ENCODE results near the gene EFHD1. TPM values are rescaled to one million over a fixed set of nuclear protein-coding genes. Genes with fewer than 3 reads are reported as not detected.
"Not testable (repeated sequence)": the region's sequence is repeated elsewhere in the genome, so short reads cannot be mapped to it uniquely, and the experiment has no call there.

Gene EFHD1
- total RNA-seq, 1 experiment from 2014 or later: 1.7 TPM

DNA sequence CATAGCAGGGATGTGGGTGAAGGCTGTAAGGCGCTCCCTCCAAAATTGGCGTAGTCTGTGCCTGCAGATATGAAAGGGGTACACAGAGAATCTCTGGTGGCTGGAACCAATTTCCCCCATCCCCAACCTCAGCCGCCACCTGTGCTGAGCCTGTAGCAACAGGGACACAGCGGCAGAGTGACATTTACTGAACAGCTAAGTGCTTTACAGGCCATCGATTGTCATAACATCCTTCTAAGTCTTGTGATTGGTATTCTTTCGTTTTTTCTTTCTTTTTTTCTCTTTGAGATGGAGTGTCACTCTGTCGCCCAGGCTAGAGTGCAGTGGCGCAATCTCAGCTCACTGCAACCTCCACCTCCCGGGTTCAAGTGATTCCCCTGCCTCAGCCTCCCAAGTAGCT lies 12.2 kb upstream of the EFHD1 start:
- no peak for DNase-seq (ENCODE audit: low read depth)

DNA sequence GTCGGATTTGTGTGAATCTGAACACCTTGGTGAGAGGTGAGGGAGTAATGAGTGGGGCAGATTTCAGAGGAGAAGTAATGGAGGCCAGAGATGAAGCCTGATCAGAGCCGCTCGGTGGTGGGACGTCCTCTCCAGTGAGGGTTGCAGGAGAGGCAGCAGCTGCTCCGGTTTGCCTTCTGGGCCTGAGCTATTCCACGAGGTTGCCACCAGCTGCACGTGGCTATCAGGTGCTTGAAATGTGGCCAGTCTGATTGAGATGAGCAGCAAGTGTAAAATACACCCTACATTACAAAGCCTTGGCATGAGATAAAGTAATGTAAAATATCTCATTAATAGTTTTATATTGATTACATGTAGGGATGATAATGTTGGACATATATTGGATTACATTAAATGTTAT lies 10.8 kb upstream of the EFHD1 start:
- no peak for DNase-seq (ENCODE audit: low read depth)

DNA sequence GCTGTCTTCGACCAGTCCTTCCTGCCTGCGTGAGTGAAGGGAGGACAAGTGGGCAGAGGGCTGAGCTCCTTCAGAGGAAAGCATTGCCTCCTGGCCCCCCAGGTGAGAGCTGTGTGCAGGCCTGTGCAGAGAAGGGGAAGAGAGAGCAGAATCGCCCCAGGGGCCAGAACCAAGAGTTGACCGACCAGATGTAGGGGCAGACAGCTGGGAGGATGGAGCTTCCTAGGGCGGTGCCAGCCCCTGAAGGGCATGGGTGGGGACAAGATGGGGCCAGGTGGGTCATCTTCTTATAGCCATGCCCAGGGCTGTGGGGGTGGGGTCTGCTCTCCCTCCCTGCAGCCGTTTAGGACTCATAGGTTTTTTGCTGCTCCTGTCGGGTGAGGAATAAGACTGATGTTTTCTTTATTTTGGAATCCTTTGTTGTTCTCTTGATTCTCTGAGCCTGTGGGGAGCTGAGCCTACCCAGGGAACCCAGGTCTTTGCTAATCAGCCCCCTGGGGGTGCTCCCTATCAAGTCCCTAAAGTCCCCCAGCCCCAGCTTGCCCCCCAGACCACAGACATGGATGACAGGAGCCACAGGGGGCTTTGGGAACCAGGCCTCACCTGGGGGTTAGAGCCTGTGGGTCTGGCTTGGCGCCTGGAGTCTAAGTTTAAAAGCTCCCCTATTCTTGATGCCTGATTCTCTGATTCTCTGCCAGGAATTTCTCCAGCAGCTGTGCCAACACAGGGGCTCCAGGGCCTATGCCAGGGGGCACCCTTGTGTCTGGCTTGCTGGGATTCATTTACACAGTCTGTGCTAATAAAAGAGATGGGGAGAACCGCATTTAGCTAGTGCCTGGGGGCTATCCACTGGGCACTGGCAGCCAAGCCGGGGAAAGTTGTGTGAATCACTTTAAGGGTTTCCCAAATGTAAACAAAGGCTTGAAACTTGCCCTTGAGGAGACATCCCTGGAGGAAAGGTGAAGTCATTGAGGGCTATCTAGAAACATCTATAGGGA lies 9.3 kb upstream of the EFHD1 start:
- DNase-seq (ENCODE audit: low read depth): peak; percentile 92

DNA sequence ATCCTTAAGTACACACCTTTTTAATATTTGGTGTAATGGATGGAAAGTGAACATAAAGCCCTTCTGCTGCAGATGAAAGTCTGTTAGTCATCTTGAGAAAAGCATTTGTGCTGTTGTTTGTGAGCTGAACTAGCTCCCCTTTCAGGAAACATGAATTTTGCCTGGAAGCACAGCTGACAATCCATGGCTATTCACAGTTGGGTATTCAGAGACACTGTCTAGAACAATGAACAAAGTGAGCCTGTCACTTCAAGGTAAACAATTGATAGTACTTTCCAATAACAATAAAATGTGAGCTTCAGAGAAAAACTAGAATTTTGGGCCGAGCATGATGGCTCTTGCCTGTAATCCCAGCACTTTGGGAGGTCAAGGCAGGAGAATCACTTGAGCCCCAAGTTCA lies 6.8 kb upstream of the EFHD1 start:
- DNase-seq (ENCODE audit: low read depth): no peak

DNA sequence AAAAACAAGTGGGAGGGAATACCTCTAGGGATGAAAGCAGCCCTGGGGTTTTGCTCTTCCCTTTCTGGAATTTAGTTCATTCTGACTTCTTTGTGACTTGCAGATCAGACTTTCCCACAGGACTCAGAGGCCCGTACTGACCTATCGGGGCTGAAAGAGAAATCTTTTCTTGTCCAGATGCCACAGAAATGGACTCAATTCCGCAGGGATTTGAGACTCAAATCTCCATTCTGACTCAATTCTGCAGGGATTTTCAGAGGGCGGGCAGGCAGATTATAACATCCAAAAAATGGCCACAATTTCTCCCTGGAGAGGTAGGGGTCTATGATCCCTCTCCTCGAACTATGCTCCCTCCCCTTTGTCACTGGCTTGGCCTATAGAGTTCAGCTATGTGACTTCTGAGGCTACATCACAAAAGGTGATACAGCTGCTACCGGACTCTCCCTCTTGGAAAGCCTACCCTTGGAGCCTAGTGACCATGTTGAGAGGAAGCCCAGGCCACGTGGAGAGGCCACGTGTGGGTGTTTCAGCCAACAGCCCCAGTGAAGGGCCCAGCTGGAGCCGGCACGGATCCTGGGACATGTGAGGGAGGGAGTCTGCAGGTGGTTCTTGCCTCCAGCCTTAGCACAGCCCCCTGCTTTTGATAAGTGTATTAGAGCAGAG lies 4.8 kb upstream of the EFHD1 start:
- DNase-seq (ENCODE audit: low read depth): no peak

DNA sequence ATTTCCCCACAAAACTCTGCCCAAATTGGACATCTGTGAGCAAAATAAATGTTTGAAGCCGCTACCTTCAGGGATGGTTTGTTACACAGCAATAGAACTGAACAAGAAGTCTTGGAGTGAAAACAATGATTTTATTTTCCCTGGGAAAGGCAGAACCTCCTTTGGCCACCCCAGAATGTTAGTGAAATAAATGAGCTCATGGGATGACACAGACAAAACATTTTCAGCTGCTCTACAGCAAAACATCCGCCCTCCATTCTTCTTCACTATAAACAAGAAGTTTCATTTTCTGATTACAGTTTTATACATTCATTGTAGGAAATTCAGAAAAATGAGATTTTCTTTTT lies 4.3 kb upstream of the EFHD1 start:
- no peak for DNase-seq (ENCODE audit: low read depth)

DNA sequence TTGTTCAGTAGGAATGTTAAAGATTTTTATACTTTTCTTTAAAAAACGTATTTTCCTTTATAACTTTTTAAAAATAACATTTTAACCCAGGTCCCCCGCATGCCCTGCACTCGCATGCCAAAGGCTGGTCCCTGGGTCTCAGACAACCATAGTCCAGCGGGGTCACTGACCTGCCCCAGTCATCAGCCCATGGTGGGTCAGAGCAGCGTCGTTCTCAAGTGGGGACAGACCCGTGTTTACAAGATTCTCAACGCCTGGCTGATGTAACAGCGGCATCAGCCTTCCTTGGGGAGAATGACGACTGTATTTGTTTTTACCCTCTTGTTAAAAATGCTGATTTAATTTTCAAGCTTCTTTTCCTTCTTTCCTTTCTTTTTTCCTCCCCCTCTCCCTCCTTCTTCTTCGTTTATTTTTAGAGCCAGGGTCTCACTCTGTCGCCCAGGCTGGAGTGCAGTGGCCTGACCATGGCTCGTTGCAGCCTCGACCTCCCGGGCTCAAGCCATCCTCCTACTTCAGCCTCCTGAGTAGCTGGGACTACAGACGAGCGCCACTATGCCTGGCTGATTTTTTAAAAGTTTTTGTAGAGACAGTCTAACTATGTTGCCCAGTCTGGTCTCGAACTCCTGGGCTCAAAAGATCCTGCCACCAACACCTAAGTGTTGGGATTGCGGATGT lies 1.0 kb upstream of the EFHD1 start:
- DNase-seq (ENCODE audit: low read depth): no peak

DNA sequence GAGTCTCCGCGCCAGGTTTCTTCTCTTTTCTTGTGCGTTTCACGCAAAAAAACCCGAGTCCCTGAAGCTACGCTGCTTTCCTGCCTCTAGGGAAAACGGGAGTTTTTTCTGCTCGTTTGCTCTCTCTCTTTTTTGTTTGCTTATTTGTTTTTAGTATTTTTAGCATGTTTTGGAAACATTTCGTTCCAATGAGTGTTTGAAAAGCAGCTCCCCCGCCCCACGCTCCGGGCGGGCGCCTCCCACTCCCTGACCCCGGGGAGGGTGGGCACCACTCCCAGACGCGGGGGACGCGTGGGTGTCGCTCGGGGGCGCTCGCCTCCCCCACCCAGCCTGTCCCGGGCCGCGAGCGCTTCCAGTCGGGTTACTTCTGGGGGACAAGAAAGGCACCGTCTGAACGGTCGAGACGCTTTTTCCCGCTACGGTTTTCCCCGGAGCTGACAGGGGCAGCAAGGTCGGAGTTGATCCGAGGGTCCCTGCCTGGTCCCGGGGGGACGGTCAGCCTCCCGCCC lies 446 bp upstream of the EFHD1 start:
- no peak for DNase-seq (ENCODE audit: low read depth)

DNA sequence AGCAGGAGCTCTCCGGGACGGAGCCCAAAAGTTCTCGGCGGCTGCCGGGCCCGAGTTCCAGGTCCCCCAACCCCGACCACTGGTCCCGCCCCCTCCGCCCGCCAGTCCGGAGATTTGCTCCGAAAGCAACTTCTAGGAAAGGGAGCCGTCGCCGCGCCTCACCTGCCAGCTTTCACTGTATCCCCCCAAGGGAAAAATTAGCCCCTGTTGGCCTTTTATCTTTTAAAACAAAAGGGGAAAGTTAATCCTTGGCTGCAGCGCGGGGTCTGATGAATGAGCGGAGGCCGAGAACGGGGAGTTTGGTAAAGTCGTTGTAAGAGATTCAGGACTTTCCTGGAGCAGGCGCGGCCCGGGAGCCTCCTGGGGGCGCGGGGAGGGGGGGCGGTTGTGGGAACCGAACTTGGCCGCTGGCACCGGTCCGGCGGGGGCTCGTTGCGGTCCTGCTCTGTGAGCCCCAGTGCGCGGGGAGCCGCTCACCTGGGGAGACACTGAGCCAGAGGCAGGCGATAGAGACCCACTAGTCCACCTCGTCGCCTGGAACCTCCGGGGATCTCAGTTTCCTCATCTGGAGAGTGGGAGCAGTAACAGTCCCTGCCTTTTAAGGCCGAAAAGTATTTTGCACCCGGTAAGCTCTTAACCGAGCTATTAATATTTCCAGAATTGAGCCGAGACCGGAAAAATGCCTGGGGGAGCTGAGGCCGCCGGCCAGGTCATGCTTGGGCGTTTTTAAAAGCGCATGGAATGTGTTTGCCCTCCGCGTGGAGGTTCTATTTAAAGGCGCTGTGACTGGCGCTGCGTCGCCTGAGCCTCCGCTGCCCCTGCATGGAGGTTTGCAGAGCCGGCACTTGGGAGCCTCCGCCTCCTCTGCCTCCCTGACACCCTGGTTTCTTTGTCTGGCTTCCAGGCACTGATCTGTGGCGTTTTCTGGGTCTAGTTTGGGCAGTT lies 1.1 kb downstream of the EFHD1 start:
- DNase-seq (ENCODE audit: low read depth): peak; percentile 47

DNA sequence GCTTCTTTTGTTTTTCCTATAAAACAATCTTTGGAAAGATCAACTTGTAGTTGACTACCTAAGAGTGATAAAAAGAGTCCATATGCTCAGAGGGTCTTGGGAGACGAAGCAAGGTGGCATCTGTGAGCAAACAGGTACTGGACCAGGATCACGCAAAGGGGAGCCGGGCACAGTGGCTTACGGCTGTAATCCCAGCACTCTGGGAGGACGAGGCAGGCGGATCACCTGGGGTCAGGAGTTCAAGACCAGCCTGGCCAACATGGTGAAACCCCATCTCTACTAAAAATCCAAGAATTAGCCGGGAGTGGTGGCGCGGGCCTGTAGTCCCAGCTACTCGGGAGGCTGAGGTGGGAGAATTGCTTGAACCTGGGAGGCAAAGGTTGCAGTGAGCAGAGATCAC lies 2.0 kb downstream of the EFHD1 start:
- not testable (repeated sequence) for DNase-seq (ENCODE audit: low read depth)

DNA sequence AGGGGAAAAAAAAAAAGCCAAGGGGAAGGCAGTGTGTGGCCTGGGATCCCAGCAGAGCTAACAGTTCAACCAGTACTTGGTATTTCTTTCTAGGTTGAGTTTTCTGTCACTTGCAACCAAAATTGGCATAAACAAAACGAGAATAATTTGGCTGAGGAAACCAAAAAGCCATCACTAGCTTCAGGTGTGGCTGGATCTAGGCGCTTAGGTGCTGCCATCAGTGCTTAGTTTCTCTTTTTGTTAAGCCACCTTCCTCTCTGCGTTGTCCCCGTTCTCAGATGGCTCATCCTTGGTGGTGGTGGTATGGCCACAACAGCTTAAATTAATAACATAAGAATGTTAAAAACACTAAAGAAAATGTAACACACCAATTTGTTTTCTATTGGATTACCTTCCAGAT lies 2.4 kb downstream of the EFHD1 start:
- DNase-seq (ENCODE audit: low read depth): no peak

DNA sequence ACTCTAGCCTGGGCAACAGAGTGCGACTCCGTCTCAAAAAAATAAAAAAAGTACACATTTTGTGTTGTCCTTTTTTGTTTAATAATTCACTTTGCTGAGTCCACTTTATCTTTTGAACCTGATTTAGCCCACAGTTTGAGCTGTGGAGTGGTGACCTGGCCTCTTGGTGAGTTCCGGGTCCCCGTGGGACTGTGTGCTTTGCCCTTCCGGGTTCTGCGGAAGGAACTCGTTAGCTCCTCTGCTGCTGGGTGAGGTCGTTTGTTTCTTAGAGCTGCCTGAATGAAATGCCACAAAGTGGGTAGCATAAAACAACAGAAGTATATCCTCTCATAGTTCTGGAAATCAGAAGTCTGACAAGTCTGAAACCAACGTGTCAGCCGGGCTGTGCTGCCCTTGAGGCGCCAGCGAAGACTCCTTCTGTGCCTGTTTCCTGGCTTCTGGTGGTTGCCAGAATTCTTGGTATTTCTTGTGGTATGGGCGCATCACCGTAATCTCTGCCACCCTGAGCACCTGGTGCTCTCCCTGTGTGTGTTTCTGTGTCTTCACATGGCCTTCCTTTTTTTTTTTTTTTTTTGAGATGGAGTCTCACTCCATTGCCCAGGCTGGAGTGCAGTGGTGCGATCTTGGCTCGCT lies 3.5 kb downstream of the EFHD1 start:
- no peak for DNase-seq (ENCODE audit: low read depth)

DNA sequence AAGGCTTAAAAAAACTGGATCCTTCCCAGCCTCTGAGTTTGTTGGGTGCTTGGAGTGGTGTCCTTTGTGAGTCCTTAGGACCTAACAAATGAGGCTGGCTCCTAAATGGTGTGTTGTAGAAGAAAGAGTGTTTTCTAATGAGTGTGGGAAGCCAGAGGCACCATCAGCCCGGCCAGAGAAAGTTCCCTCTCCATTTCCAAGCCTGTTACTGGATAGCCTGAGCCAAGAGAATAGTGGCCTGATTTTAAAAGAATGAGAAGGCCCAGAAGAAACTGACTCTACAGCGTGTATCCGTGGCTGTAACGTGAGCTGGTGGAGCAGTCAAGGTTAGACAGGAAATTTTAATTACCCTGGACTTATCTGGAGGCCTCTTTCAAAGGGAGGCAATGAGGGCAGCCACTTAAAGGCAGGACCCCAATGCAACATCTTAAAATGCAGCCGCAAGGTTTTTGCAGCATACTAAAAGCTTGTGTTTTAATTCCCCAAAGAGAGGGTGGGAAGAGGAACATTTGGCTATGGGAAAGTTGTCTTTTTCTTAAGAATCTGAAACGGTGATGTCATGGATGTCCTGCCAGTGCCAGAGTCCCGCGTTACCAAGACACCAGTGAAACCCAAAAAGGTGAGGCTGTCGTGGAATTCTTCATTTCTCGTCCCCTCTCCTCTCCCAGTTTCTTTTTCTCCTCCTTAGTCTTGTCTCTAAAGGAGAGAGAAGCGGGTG lies 4.6 kb downstream of the EFHD1 start:
- DNase-seq (ENCODE audit: low read depth): no peak

DNA sequence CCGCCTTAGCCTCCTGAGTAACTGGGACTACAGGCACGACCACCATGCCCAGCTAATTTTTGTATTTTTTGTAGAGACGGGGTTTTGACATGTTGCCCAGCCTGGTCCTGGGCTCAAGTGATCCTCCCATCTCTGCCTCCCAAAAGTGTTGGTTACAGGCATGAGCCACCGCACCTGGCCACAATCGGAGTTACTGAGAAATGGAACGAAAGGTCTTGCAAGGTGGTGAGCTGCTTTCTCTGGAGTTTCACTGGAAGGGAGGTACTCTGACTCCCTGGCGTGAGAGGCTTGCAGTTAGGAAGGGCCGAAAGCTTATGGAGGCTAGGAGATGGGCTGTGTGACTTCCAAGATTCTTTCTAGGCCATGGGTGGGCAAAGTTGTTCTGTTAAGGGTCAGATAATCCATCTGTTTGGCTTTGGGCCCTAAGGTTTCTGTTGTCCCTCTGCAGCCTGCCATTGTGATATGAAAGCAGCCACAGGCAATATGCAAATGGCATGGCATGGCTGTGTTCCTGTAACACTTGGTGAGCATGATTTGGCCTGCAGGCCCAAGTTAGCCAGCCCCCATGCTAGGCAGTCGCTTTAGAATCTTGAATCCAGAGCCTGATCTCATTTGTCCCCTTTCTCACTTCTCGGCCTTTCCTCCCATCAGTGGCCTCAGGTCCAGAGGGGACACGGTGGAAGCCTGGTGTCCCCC lies 7.9 kb downstream of the EFHD1 start:
- DNase-seq (ENCODE audit: low read depth): no peak

DNA sequence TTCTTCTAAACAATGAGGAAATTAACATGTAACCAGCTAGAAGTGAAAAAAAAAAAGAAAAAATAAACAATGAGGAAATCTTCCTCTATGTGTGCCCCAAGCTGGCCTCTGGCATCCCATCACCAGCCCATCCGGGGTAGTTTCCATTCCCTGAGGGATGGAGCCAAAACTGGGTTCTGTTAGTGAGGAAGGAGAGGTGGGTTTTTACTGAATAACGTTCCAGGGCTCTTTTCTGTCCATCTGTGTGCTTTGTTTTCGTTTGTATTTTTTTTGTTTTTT lies 9.7 kb downstream of the EFHD1 start:
- DNase-seq (ENCODE audit: low read depth): no peak

DNA sequence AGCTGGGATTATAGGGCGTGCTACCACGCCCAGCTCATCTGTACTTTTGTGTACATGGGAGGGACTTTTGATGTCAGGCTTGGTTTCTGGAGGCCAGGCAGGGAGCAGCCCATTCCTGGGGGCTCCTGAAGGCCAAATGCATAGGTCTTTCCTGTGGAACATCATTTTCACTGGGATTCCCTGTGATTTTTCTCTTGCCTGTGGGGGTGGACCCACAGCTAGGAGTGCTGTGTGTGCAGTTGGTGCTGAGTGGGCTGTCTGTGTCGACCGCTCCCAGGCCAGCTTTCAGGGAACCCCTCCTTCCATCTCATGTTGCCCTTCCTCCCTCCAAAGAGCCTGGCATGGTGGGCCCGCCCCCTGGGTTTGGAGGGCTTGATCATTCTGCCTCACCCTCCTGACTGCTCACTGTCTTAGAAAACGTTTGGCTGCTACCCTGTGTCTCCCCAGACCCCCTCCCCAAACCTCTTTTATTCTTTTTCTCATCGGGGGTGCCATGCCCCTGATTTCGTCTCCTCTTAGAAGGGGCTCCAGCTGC lies 10.5 kb downstream of the EFHD1 start:
- DNase-seq (ENCODE audit: low read depth): no peak

DNA sequence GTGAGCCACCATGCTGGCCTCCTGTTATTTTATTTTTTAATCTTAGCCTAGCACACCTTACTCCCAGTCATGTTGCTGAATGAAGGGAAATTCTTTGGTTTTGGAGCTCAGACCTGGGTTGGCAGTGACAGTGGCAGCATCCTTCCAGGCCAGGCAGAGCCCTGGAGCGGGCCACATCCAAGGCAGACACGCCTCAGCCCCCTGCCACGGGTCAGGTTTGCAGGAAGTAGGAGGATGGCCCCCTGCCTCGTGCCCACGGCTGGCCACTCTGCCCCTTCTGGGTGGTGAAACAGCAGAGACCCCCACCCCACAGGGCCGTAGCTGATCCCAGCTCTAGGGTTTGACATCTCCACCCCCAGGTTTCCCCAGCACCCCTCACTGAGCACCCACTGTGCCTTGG lies 11.7 kb downstream of the EFHD1 start:
- no peak for DNase-seq (ENCODE audit: low read depth)

DNA sequence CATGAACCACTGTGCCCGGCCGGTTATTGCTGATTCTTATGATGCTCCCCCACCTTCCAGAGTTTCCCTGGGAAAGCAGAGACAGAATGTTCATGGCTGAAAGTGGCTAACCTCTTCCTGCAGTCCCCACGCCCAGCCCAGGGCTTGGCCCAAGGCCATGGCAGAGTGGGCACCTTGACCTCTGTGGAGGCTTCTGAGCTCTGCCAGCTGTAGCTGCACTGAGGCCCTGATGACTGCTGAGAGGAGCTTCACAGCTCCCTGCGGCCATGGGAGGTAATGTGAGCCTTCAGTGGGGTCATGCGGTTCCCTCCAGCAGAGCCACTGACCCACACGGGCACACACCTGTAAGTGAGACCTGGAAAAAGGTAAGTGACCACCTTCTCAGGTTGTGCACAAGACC lies 13.3 kb downstream of the EFHD1 start:
- no peak for DNase-seq (ENCODE audit: low read depth)

DNA sequence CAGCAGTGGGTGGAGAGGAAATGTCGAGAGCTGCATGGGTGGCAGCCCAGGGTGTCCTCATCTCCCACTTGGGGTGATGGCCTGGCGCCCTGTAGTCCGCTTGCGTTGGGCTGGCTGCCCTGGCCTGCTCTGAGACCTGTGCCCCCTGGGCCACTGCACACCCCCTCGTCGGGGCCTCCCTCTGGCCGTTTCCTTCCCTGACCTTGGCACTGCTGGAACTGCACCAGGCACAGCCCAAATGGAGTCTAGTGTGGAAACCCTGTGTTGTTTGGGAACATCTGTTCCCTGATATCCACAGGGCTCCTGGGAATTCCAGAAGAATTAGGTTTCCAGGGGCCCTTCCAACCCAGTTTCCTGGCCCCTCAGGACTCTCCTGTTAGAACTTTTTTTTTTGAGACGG lies 13.9 kb downstream of the EFHD1 start:
- DNase-seq (ENCODE audit: low read depth): no peak

DNA sequence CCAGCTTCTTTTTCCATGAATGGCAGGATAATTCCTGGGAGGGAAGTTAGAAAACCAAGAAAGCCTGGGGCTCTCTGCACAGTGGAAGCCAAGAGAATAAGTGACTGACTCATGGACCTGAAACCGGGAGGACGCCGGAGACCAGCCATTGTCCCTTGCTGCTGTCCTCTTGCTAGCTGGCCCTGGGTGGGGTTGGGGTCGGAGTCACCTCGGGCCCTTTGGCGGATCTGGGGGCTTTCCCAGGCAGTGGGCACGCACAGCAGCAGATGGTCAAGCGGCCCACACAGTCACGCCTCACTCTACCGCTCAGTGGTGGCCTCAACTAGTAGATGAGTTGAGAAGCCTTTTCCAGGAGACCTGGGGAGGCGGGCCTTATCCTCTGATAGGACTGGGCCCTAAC lies 15.6 kb downstream of the EFHD1 start:
- DNase-seq (ENCODE audit: low read depth): no peak
